ENCODE data around the gene DNM3.

Gene DNM3

DNA sequence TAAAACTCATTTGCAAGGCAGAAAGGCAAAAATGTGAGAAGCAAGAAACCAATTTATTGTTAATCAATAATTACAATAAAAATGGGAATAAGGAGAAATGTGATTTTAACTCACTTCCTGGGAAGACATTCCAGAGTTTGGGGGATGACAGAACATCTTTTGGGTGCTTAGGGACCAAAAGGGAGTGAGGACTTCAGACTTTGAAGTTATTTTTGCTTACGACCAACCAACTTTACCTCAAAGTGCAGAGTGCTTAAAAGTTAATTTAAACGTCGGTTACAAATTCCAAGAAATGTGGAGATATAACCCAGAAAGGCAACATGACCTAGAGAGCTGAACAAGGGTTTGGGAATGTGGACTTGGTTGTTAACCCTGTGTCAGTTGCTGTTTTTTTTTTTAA is 344.7 kb downstream of the DNM3 start:
- no peaks in the 10 kb centered on the region; the same call in 1 of the 2 replicates for H3K4me1 ChIP-seq (ENCODE audit: control insufficient read depth, insufficient read depth, low read length)
- H3K9me3 ChIP-seq (ENCODE audit: control insufficient read depth, insufficient read depth, low read depth, low read length), result no peaks in the 10 kb centered on the region
- no peak overlapping the region for H3K4me3 ChIP-seq (ENCODE audit: low read depth, low read length)
- TF ChIP-seq FEZF1 (tag by site-specific recombination; IDR thresholded peaks at IDR 0.05) (no peak), ZNF548 (tag by site-specific recombination; IDR thresholded peaks at IDR 0.05) (no peak), ZNF19 (tag by site-specific recombination; IDR thresholded peaks at IDR 0.05; ENCODE audit: low read depth) (no peak), ZNF514 (tag by site-specific recombination; IDR thresholded peaks at IDR 0.05) (no peak), ZNF10 (tag by site-specific recombination; IDR thresholded peaks at IDR 0.05) (no peak), ZNF48 (tag by site-specific recombination; IDR thresholded peaks at IDR 0.05) (no peak), ZNF121 (tag by site-specific recombination; IDR thresholded peaks at IDR 0.05) (no peak), ZNF426 (tag by site-specific recombination; IDR thresholded peaks at IDR 0.05) (no peak), ZNF585B (tag by site-specific recombination; IDR thresholded peaks at IDR 0.05) (no peak), ZNF629 (tag by site-specific recombination; IDR thresholded peaks at IDR 0.05) (no peak), ZNF558 (tag by site-specific recombination; IDR thresholded peaks at IDR 0.05) (no peak), ZSCAN30 (tag by site-specific recombination; IDR thresholded peaks at IDR 0.05) (no peak), REPIN1 (tag by site-specific recombination; IDR thresholded peaks at IDR 0.05; ENCODE audit: low read depth) (no peak), ZNF311 (tag by site-specific recombination; IDR thresholded peaks at IDR 0.05; ENCODE audit: borderline replicate concordance) (no peak), ZEB2 (tag by site-specific recombination; IDR thresholded peaks at IDR 0.05) (no peak)
- TF ChIP-seq, protein P1, sequence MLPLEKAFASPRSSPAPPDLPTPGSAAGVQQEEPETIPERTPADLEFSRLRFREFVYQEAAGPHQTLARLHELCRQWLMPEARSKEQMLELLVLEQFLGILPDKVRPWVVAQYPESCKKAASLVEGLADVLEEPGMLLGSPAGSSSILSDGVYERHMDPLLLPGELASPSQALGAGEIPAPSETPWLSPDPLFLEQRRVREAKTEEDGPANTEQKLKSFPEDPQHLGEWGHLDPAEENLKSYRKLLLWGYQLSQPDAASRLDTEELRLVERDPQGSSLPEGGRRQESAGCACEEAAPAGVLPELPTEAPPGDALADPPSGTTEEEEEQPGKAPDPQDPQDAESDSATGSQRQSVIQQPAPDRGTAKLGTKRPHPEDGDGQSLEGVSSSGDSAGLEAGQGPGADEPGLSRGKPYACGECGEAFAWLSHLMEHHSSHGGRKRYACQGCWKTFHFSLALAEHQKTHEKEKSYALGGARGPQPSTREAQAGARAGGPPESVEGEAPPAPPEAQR (tag by site-specific recombination; IDR thresholded peaks at IDR 0.05), result no peak
- TF ChIP-seq, protein P2, sequence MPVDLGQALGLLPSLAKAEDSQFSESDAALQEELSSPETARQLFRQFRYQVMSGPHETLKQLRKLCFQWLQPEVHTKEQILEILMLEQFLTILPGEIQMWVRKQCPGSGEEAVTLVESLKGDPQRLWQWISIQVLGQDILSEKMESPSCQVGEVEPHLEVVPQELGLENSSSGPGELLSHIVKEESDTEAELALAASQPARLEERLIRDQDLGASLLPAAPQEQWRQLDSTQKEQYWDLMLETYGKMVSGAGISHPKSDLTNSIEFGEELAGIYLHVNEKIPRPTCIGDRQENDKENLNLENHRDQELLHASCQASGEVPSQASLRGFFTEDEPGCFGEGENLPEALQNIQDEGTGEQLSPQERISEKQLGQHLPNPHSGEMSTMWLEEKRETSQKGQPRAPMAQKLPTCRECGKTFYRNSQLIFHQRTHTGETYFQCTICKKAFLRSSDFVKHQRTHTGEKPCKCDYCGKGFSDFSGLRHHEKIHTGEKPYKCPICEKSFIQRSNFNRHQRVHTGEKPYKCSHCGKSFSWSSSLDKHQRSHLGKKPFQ (tag by site-specific recombination; IDR thresholded peaks at IDR 0.05), result no peak
- TF ChIP-seq, protein P3, sequence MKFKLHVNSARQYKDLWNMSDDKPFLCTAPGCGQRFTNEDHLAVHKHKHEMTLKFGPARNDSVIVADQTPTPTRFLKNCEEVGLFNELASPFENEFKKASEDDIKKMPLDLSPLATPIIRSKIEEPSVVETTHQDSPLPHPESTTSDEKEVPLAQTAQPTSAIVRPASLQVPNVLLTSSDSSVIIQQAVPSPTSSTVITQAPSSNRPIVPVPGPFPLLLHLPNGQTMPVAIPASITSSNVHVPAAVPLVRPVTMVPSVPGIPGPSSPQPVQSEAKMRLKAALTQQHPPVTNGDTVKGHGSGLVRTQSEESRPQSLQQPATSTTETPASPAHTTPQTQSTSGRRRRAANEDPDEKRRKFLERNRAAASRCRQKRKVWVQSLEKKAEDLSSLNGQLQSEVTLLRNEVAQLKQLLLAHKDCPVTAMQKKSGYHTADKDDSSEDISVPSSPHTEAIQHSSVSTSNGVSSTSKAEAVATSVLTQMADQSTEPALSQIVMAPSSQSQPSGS (tag by site-specific recombination; IDR thresholded peaks at IDR 0.05; ENCODE audit: low read depth), result no peak
- ChIA-PET CTCF (interaction anchor here (0.5 kb wide), 1 partner anchor 302 kb away, joined by 4 read pairs; no protein-coding TSS in a partner anchor), POLR2A (no interaction called here)
- H3K36me3 ChIP-seq (ENCODE audit: control insufficient read depth in 2 of 2, insufficient read depth in 1 of 2, low read length in 2 of 2), result no peaks in the 10 kb centered on the region
- no peak overlapping the region for H3K27ac ChIP-seq (ENCODE audit: extremely low read depth, low read depth, low read length)

DNA sequence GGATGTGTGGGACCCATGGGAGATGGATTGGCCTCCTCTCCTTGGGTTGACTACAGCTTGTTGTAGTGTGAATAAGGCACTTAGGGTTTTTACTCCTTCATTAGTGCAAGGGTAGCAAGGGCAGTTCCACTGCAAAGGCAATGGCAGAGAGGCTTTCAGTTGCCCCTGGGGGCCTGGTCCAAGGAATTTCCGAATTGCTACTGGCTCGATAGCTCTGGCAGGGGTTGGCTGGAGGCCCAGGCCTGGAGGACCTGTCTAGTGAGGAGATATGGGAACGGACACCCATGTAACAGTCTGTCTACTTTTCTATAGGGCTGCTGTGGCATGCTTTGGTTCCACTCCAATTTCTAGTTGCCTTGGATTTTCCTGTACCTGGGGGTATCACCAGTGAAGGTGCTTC is 360.3 kb downstream of the DNM3 start:
- Histone ChIP-seq H3K36me3 (ENCODE audit: control insufficient read depth in 2 of 2, insufficient read depth in 1 of 2, low read length in 2 of 2) (no peaks in the 10 kb centered on the region), H3K9me3 (ENCODE audit: control insufficient read depth, insufficient read depth, low read depth, low read length) (no peaks in the 10 kb centered on the region), H3K4me1 (ENCODE audit: control insufficient read depth, insufficient read depth, low read length) (peaks cover 4% of the 10 kb centered on the region; the same call in 1 of the 2 replicates), H3K27ac (ENCODE audit: extremely low read depth, low read depth, low read length) (no peak overlapping the region), H3K4me3 (ENCODE audit: low read depth, low read length) (no peak overlapping the region)
- no peak for TF ChIP-seq ZNF777 (tag by site-specific recombination; IDR thresholded peaks at IDR 0.05; ENCODE audit: borderline replicate concordance)
- no peak for TF ChIP-seq ZEB2 (tag by site-specific recombination; IDR thresholded peaks at IDR 0.05)
- no peak for TF ChIP-seq ZNF211 (tag by site-specific recombination; IDR thresholded peaks at IDR 0.05; ENCODE audit: low read depth)
- no peak for TF ChIP-seq ZNF398 (tag by site-specific recombination; IDR thresholded peaks at IDR 0.05)
- no peak for TF ChIP-seq KLF16 (tag by site-specific recombination; IDR thresholded peaks at IDR 0.05)
- CTCF ChIA-PET, result no interaction called here
- POLR2A ChIA-PET, result no interaction called here
